ENCODE measurements around the gene HACD1.

The HACD1 gene

GRCh38 chr10:17576768-17577167 lies 40.4 kb downstream of the HACD1 start:
- DNase-seq = no peak

GRCh38 chr10:17564911-17565310 lies 52.3 kb downstream of the HACD1 start:
- no peak for DNase-seq

DNA sequence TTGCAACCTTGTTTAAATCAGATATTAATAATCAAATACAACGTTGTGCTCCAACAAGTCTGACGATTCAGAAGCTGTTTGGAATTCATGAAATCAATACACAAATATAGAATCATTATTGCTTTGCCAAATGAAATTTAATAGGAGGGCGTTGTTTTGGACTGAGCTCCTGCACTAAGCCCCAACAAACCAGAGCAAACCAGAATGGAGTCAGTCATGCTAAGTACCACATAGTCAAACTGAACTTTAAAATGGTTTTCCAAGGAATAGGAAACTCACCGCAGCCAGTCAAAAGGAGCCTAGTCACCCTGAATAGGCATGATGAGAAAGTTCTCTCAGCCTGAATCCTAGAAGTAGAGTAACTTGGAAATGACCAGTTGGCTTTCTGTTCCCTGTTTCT lies 53.7 kb downstream of the HACD1 start:
- no peak for DNase-seq

DNA sequence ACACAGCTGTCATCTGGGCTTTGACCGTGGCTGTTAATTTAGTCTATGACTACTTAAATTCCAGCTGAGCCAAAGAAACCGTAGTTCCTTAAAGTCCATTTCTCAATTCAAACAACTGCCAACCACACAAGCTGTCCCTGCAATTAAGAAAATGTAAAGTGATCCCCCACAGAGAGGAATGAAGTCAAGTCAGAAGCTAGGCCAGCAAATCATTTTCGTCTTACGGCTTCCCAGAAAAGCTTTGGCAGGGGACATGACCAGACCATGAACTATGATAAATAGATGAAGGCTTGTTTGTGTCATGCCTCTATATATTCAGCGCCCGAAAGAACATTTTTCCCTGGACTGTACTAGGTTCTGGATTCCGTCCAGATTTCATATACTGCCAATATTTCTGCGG lies 54.6 kb downstream of the HACD1 start:
- DNase-seq = no peak

DNA sequence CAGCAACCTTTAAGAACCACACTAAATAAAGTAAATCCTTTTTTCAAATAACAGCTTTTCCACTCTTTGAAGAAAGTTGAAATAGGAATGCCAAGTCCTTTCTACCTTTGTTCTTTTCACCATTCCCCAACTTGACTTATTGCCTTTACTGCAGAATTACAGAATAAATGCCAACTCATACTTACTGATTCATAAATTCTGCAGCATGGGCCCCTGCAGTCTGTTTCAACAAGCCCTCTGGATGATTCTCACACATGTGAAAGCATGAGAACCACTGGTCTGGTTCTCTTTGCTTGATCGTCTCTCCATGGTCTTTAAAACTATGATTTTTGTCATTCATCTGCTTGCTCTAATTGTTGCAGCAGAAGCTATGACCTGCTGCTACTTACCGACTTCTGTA lies 56.1 kb downstream of the HACD1 start:
- no peak for DNase-seq

DNA sequence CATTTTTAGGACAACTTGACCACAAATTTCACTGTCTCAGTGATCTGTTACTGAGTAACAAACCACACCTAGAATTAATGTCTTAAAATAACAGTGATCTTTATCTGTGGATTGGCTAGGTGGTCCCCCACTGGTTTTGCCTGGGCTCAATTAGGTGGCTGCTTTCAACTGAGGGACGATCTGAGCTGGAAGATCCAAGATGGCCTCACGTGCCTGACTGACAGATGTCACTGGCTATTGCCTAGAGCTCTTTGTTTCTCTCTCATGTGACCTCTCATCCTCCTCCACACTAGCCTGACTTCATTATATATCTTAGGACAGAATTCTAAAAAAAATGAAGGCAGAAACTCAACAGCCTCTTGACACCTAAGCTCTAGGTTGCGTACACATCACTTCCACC lies 59.7 kb downstream of the HACD1 start:
- DNase-seq = no peak

GRCh38 chr10:17548770-17549169 lies 68.4 kb downstream of the HACD1 start:
- no peak for DNase-seq

DNA sequence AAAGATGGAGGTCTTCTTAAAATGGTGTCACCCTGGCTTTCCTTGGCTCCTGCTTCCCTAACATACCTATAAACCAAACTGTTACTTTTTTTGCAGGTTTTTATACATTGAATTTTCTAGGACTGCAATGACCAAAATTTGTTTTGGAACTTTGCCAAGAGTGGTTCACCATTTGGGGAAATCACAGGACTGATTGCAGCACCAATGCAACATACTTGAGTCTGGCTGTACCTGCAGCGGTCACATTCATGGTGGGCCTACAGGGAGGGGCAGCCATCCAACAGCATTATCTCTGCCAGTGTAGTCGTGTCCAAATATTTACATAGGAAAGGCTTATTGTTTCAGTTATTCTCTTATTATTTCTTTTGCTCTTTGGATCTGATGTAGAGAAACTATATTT lies 69.0 kb downstream of the HACD1 start:
- no peak for DNase-seq

DNA sequence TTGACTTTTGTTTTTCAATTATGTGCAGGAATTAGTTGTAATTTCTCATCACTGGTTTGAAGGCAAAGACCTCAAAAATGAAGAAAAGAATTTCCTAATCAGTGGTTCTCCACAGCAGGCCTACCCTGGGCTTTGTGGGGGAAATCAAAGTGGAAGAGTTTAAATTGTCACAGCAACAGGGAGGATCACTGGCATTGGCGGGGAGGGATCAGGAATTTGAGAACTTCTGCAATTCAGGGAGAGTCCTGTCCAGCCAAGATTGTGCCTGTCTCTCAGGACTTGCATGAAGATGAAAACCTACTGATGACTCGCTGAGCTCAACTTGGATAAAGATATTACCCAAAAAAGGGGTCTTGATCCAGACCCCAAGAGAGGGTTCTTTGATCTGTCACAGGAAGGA lies 70.1 kb downstream of the HACD1 start:
- no peak for DNase-seq

- DNase-seq = no peak
Measured at GRCh38 chr10:17544465-17544864, 72.7 kb downstream of the HACD1 start.

Data from stimulated activated CD4-positive, alpha-beta T cell treated with anti-CD3 and anti-CD28 coated beads, Interleukin-1b, Interleukin-23, amount 100 ng/mL, for 48 hours (primary cell).